Bronchial epithelial cell (primary cell): ENCODE data around the gene FBN2. TPM values are rescaled to one million over a fixed set of nuclear protein-coding genes. Genes with fewer than 3 reads are reported as not detected.

Experiments used
- DNase-seq: peaks from one replicate; pipeline ENCODE4 v3.0.0-alpha.2; 2010; ENCODE audit warnings: low read depth
- FAIRE-seq: peaks from 2 replicates; lab custom pipeline; 2011; peaks lifted over from hg19 to GRCh38; lab: Jason Lieb, UNC
- H3K27me3 ChIP-seq: 2 replicates; pipeline ENCODE4 v1.5.1; 2011; ENCODE audit warnings: low read length; ENCODE audit not compliant: control insufficient read depth, insufficient read depth
- H3K36me3 ChIP-seq: 2 replicates; pipeline ENCODE4 v1.5.1; 2011; ENCODE audit warnings: low read length; ENCODE audit not compliant: control insufficient read depth, insufficient read depth
- H3K4me3 ChIP-seq: 2 replicates; pipeline ENCODE4 v1.5.1; 2011; ENCODE audit warnings: mild to moderate bottlenecking, low read depth, low read length, control low read depth
- total RNA-seq: library from RNA; depleted of rRNA; stranded (reverse); fragments of >200 nt; gene quantifications from 2 replicates; pipeline ENCODE4 v1.2.1, GENCODE V29; 2014
- TF ChIP-seq, protein P1 (sequence below): IDR thresholded peaks from 2 replicates; pipeline ENCODE4 v1.5.1; 2011; ENCODE audit warnings: mild to moderate bottlenecking, moderate library complexity, low read length, control low read depth, inconsistent platforms; ENCODE audit not compliant: insufficient read depth, severe bottlenecking

The FBN2 gene
- total RNA-seq, 1 donor from 2014 or later = 49.0 TPM

DNA sequence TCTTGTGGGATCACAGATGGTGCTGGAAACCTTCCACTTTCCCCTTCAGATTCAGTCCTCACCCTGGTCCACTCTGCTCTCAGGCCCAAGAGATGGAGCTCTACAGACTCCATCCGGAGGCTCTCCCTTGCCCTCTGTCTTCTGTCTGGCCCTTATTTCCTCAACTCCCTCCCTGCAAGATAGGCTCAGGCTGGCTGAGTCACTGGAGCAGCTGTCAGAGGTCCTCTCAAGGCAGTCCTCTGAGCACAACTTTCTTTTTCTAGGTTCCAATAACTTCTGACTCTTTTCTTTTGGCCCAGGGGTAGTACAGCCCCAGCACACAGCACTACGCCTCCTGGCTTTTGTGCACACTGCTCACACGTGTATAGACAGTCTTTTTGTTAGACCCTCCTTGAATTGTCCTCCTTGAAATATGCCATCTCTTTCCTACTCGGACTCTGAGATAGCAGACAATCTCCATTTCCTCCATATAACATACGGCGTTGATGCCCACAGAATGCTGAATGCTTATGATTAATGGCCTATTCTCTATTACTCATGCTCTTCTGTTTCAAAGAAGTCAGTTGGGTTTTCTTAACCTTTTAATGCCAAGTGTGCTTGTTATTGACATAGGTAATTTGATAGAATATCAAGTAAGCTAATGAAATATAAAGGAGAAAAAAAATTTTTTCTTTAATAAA lies 261.4 kb downstream of the FBN2 start:
- DNase-seq = peak; percentile 31
- TF ChIP-seq, protein P1, sequence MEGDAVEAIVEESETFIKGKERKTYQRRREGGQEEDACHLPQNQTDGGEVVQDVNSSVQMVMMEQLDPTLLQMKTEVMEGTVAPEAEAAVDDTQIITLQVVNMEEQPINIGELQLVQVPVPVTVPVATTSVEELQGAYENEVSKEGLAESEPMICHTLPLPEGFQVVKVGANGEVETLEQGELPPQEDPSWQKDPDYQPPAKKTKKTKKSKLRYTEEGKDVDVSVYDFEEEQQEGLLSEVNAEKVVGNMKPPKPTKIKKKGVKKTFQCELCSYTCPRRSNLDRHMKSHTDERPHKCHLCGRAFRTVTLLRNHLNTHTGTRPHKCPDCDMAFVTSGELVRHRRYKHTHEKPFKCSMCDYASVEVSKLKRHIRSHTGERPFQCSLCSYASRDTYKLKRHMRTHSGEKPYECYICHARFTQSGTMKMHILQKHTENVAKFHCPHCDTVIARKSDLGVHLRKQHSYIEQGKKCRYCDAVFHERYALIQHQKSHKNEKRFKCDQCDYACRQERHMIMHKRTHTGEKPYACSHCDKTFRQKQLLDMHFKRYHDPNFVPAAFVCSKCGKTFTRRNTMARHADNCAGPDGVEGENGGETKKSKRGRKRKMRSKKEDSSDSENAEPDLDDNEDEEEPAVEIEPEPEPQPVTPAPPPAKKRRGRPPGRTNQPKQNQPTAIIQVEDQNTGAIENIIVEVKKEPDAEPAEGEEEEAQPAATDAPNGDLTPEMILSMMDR = no peak
- H3K36me3 ChIP-seq = no peaks in the 10 kb centered on the region
- no peaks in the 10 kb centered on the region for H3K27me3 ChIP-seq
- no peak for FAIRE-seq
- H3K4me3 ChIP-seq = no peak overlapping the region

DNA sequence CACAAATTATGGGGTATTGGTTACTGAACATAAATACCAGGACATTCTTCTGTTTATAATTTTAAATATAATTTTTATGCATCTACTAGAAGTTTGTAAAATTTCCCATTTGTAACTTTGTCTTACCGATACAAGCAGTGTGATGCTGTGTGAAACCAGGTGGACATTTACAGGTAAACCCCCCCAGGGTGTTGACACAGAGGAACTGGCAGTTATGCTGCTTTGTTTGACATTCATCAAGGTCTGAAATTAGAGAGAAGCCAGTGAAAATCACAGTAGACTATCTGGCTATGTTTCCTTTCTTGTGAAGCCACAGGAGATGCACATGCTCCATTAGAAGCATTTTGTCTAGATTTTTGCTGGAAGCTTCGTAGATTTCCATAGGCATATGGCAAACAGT lies 263.6 kb downstream of the FBN2 start:
- no peak for DNase-seq
- FAIRE-seq = no peak
- H3K4me3 ChIP-seq = no peak overlapping the region
- TF ChIP-seq, protein P1 = no peak
- no peaks in the 10 kb centered on the region for H3K36me3 ChIP-seq
- no peaks in the 10 kb centered on the region for H3K27me3 ChIP-seq

DNA sequence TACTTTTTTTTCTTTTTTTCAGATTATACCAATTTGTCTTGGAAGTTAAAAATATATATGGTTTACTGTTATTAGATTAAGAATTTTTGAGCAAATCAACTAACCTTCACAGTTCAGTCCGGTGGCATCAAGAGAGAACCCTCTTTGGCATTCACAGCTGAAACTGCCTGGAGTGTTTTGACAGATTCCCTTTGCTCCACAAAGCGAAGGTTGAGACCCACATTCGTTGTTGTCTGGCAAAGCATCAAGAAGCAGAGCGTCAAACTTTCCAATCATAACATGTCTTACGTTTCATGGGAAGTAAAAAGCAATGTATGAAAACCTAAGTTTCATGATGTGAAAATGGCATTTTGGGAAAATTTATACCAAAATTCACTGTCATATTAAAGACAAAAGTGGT lies 264.3 kb downstream of the FBN2 start:
- TF ChIP-seq, protein P1 = no peak
- Histone ChIP-seq H3K4me3 (no peak overlapping the region), H3K36me3 (no peaks in the 10 kb centered on the region), H3K27me3 (no peaks in the 10 kb centered on the region)
- no peak for DNase-seq
- FAIRE-seq = no peak

DNA sequence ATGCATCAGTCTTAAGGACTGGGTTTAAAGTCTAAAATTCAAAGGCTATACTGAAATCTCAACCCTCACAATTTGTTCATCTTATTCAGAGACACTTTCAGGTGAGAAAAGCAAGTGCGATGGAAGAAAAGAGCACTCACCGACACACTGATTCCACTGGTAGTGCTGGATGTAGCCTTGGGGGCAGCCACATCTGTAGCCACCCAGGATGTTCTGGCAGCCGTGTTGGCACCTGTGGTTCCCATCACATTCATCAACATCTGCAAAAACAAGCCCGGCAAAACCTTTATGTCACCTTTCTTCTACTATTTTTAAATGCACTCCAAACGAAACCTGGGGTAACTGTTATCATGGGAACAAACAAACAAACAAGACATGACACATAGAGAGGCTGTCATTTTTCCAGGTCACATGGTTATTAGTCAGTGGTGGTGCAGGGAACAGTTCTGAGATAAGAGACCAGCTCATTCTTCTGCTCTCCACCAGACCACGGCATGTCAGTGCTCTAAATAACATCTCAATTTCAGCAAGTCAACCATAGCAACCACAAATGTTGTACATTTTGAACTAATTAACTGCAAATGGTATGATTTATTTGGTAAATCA lies 266.1 kb downstream of the FBN2 start:
- TF ChIP-seq, protein P1 = no peak
- FAIRE-seq = peak; percentile 47
- DNase-seq = peak; percentile 89
- no peaks in the 10 kb centered on the region for H3K36me3 ChIP-seq
- no peak overlapping the region for H3K4me3 ChIP-seq
- H3K27me3 ChIP-seq = no peaks in the 10 kb centered on the region

DNA sequence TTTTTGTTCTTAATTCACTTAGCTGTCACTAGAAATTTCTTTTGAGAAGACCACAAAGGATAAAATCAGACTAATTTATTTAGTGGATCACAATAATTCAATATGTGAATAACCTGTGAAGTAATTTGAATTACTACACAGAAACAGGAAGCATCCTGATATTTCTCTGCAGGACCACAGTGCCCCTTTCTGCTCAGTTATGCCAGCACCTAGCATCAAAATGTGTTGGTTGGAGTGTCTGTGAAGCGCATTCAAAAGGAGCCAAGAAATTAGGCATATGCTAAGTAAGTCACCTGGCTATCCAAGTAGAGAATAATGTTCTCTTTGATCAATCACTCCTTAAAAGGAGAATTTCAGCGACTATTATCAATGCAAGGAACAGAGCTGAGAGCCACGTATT lies 267.0 kb downstream of the FBN2 start:
- no peak for FAIRE-seq
- no peak for DNase-seq
- no peaks in the 10 kb centered on the region for H3K27me3 ChIP-seq
- H3K4me3 ChIP-seq = no peak overlapping the region
- TF ChIP-seq, protein P1 = no peak
- no peaks in the 10 kb centered on the region for H3K36me3 ChIP-seq
